Small intestine (tissue), 7 donors: Measurements from ENCODE around the gene TANK. TPM values are rescaled to one million over a fixed set of nuclear protein-coding genes. Genes with fewer than 3 reads are reported as not detected.

Experiments
- DNase-seq, 2 donors: peaks; one replicate each; pipeline versions ENCODE4 v3.0.0 to v3.0.0-alpha.2; 2013
- FAIRE-seq: peaks from 2 replicates; lab custom pipeline; 2012; peaks lifted over from hg19 to GRCh38; lab: Jason Lieb, UNC
- H3K27ac ChIP-seq, 3 donors: one replicate each; pipeline ENCODE4 v1.5.1; 2013; ENCODE audit warnings: low read length in 2 of 3, mild to moderate bottlenecking in 2 of 3, control low read depth in 1 of 3, inconsistent platforms in 1 of 3, low read depth in 1 of 3, moderate library complexity in 1 of 3
- H3K27me3 ChIP-seq, 3 donors: one replicate each; pipeline ENCODE4 v1.6.1; 2013; ENCODE audit warnings: low read length in 3 of 3, inconsistent platforms in 1 of 3; ENCODE audit not compliant: control insufficient read depth in 3 of 3, insufficient read depth in 3 of 3
- H3K36me3 ChIP-seq, 3 donors: one replicate each; pipeline ENCODE4 v1.6.1; 2013; ENCODE audit warnings: low read length in 3 of 3, inconsistent platforms in 1 of 3, low read depth in 1 of 3, mild to moderate bottlenecking in 1 of 3, moderate library complexity in 1 of 3; ENCODE audit not compliant: control insufficient read depth in 3 of 3, insufficient read depth in 2 of 3
- H3K4me1 ChIP-seq, 3 donors: one replicate each; pipeline ENCODE4 v1.6.1; 2013; ENCODE audit warnings: low read length in 2 of 3, inconsistent platforms in 1 of 3, low read depth in 1 of 3, mild to moderate bottlenecking in 1 of 3, moderate library complexity in 1 of 3; ENCODE audit not compliant: control insufficient read depth in 3 of 3, insufficient read depth in 2 of 3
- H3K4me3 ChIP-seq, 3 donors: one replicate each; pipeline ENCODE4 v1.5.1; 2013; ENCODE audit warnings: low read length in 3 of 3, control low read depth in 1 of 3, inconsistent platforms in 1 of 3, low read depth in 1 of 3, mild to moderate bottlenecking in 1 of 3, moderate library complexity in 1 of 3
- H3K9me3 ChIP-seq, 2 donors: one replicate each; pipeline ENCODE4 v1.6.1; 2013; ENCODE audit warnings: low read depth in 1 of 2, low read length in 1 of 2; ENCODE audit not compliant: control insufficient read depth in 2 of 2, insufficient read depth in 1 of 2
- WGBS, 3 donors: extraction: QIAGEN DNeasy Blood & Tissue Kit; methylation state at CpG; one replicate each; pipeline ENCODE4 v1.1.7; 2013; 5-methylcytosine and 5-hydroxymethylcytosine counted together
- polyA plus RNA-seq, 4 donors: library from polyadenylated mRNA; stranded (reverse) in 3 of 4; unstranded in 1 of 4; fragments of 200-250 nt in 3 of 4; fragments of 120-200 nt in 1 of 4; gene quantifications; one replicate each; pipeline versions ENCODE4 v1.2.1 to v1.2.3, GENCODE V29; 2013
- donor health status: healthy with polysubstance abuse.
- donor health status: control.
- donor health status: control.
- donor health status: Bipolar disorder and iron deficiency.
- donor health status: healthy.

The TANK gene
- polyA plus RNA-seq, 4 donors: 27.7 to 54.8 (median 37.1) TPM

DNA sequence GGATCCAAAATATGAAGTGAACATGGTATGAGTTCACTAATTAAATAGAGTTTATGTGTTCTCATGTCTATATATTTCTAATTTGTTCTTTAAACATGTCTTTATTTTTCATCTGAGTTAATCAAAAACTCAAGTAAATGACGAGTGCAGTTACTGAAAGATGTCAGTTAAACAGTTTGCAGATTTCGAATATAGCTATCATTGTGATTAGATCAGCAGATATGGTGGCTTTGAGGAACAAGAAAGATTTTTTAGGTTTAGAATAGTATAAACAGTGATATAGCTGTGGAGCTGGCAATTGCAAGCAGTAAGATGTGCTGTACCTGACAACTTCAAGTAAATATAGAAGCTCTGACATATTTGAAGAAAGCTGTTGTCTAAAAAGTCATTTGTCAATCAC is 49.7 kb downstream of the TANK start:
- peaks cover 0 to 16% (median 7%) of the 10 kb centered on the region in 3 donors for H3K36me3 ChIP-seq
- no peak for FAIRE-seq
- no peaks in the 10 kb centered on the region for H3K9me3 ChIP-seq
- H3K4me1 ChIP-seq: no peaks in the 10 kb centered on the region
- no peaks in the 10 kb centered on the region for H3K27me3 ChIP-seq
- DNase-seq: no peak
- H3K27ac ChIP-seq: no peak overlapping the region
- no peak overlapping the region for H3K4me3 ChIP-seq
- 71 to 81% (median 78%) methylated on average over 2 of the region's 2 CpGs for WGBS, 3 donors

GRCh38 chr2:161217597-161218185 is 57.5 kb downstream of the TANK start:
- WGBS, 3 donors: 76 to 90% (median 86%) methylated on average over 3 of the region's 3 CpGs
- FAIRE-seq: no peak
- H3K9me3 ChIP-seq: no peaks in the 10 kb centered on the region
- no peak for DNase-seq
- no peak overlapping the region for H3K27ac ChIP-seq
- peaks cover 0 to 10% (median 2%) of the 10 kb centered on the region in 3 donors for H3K36me3 ChIP-seq
- H3K4me3 ChIP-seq: no peak overlapping the region
- H3K27me3 ChIP-seq: no peaks in the 10 kb centered on the region
- peaks cover 0 to 2% (median 0%) of the 10 kb centered on the region in 3 donors for H3K4me1 ChIP-seq

DNA sequence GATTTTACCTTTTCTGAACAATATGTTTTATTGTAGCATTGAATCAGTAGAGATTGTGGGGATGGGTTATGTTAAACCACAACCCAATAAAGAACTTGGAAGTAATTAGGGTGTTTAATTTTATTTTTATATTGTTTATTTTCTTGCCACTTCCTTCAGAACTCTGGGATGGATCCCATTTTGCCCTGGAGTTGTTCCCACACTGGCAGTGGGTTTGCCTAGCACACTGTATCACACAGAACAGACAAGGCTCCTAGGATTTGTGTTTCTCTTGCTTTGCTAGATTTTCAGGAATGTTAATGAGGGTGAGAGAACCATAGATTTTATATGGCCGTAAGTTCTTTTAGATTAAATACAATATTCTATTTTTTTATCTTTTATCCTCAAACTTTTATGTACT is 59.0 kb downstream of the TANK start:
- Histone ChIP-seq H3K9me3 (no peaks in the 10 kb centered on the region), H3K4me3 (no peak overlapping the region), H3K27ac (no peak overlapping the region), H3K4me1 (peaks cover 0 to 2% (median 0%) of the 10 kb centered on the region in 3 donors), H3K27me3 (no peaks in the 10 kb centered on the region), H3K36me3 (peaks cover 0 to 3% (median 2%) of the 10 kb centered on the region in 3 donors)
- FAIRE-seq (no peak), DNase-seq (no peak)
- 95 to 98% (median 97%) methylated on average over 1 of the region's 1 CpG for WGBS, 3 donors

GRCh38 chr2:161223139-161223732 is 63.0 kb downstream of the TANK start:
- Histone ChIP-seq H3K36me3 (peaks cover 0 to 7% (median 5%) of the 10 kb centered on the region in 3 donors), H3K4me3 (no peak overlapping the region), H3K27me3 (no peaks in the 10 kb centered on the region), H3K27ac (no peak overlapping the region), H3K9me3 (no peaks in the 10 kb centered on the region), H3K4me1 (no peaks in the 10 kb centered on the region)
- FAIRE-seq (peak; percentile 95), DNase-seq (peak; percentile 47 to 52)
- 74 to 85% (median 84%) methylated on average over 3 of the region's 3 CpGs for WGBS, 3 donors

- DNase-seq (peak in 1 of 2 donors; percentile 20), FAIRE-seq (no peak)
- Histone ChIP-seq H3K36me3 (peaks cover 7 to 11% (median 11%) of the 10 kb centered on the region in 3 donors), H3K9me3 (no peaks in the 10 kb centered on the region), H3K4me1 (no peaks in the 10 kb centered on the region), H3K4me3 (no peak overlapping the region), H3K27me3 (no peaks in the 10 kb centered on the region), H3K27ac (no peak overlapping the region)
- 88 to 95% (median 90%) methylated on average over 6 of the region's 6 CpGs for WGBS, 3 donors
These were observed 68.4 kb downstream of the TANK start for GRCh38 chr2:161228511-161229240.

GRCh38 chr2:161230959-161231358 is 70.7 kb downstream of the TANK start:
- Histone ChIP-seq H3K27me3 (no peaks in the 10 kb centered on the region), H3K4me3 (no peak overlapping the region), H3K4me1 (no peaks in the 10 kb centered on the region), H3K27ac (no peak overlapping the region), H3K9me3 (no peaks in the 10 kb centered on the region), H3K36me3 (peaks cover 6 to 8% (median 7%) of the 10 kb centered on the region in 3 donors)
- DNase-seq (no peak), FAIRE-seq (no peak)
- WGBS, 3 donors: 84 to 94% (median 91%) methylated on average over 4 of the region's 4 CpGs

DNA sequence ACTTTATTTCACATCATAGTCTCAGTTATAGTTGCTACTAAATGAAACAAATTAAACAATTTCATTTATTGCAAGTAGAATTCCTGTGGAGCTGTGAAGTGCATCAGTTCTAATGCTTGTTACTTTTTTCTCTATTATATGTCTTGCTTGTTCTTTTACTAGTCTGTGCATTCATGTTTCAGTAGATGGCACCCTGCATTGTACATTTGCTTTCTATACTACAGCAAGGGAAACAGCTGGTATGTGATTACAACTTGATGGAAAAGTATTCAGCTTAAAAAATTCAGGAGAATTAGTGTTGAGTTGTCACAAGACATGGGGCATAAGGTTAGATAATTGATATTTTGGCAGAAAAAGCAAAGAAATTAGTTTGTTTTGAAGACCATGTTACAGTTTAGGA is 72.3 kb downstream of the TANK start:
- no peak for FAIRE-seq
- Histone ChIP-seq H3K27me3 (peaks cover 0 to 2% (median 0%) of the 10 kb centered on the region in 3 donors), H3K9me3 (no peaks in the 10 kb centered on the region), H3K27ac (no peak overlapping the region), H3K36me3 (peaks cover 6 to 8% (median 7%) of the 10 kb centered on the region in 3 donors), H3K4me3 (no peak overlapping the region), H3K4me1 (peaks cover 0 to 3% (median 3%) of the 10 kb centered on the region in 3 donors)
- no peak for DNase-seq

DNA sequence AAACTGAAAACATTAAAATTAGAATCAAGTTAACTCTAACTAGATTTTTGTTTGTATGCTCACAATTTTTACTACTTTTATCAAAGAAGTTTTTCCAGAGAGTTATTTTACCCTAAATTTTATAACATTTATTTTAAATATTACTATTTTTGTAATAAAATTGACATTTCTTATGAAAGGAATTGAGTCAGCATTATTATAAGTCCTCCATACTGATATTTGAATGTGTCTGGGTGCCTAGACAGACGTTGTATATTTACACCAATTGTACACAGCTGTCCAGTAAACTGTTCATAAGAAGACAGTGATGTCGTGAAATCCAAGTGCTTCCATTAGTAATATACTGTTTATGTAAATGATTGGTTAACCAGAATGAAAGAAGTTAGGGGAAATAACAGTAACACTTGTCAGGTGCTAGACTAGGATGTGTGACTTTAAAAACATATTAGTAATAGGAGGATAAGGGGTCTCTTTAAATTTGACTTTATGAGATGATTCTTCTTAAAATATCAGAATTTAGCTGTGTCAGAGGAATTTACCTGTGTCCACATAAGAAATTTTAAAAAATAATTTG is 73.7 kb downstream of the TANK start:
- Histone ChIP-seq H3K9me3 (no peaks in the 10 kb centered on the region), H3K27ac (no peak overlapping the region), H3K27me3 (peaks cover 0 to 7% (median 0%) of the 10 kb centered on the region in 3 donors), H3K36me3 (peaks cover 3 to 5% (median 4%) of the 10 kb centered on the region in 3 donors), H3K4me3 (no peak overlapping the region), H3K4me1 (peaks cover 0 to 6% (median 3%) of the 10 kb centered on the region in 3 donors)
- FAIRE-seq (no peak), DNase-seq (no peak)
- WGBS, 3 donors: 62 to 79% (median 69%) methylated on average over 2 of the region's 2 CpGs
